NCI-H2196 treated with DMSO at 0.1 percent for 48 hours (cell line): ENCODE results near the gene DPH6.
"Not testable (repeated sequence)": the region's sequence is repeated elsewhere in the genome, so short reads cannot be mapped to it uniquely, and the experiment has no call there.

Experiments
- DNase-seq: peaks from one replicate; lab custom pipeline; 2025; ENCODE audit not compliant: unreplicated experiment; lab: John Stamatoyannopoulos, UW

The DPH6 gene

GRCh38 chr15:35441279-35441678 lies 104.7 kb downstream of the DPH6 start:
- not testable (repeated sequence) for DNase-seq

- no peak for DNase-seq
These were observed 105.7 kb downstream of the DPH6 start for GRCh38 chr15:35440265-35440664.

- no peak for DNase-seq
These were observed 106.7 kb downstream of the DPH6 start for GRCh38 chr15:35439291-35439690.

- no peak for DNase-seq
These were observed 108.8 kb downstream of the DPH6 start for GRCh38 chr15:35437157-35437556.

GRCh38 chr15:35436422-35436821 lies 109.5 kb downstream of the DPH6 start:
- no peak for DNase-seq

GRCh38 chr15:35431281-35431680 lies 114.7 kb downstream of the DPH6 start:
- no peak for DNase-seq

GRCh38 chr15:35430301-35430700 lies 115.7 kb downstream of the DPH6 start:
- DNase-seq: no peak

- no peak for DNase-seq
These were observed 118.5 kb downstream of the DPH6 start for GRCh38 chr15:35427496-35427895.

GRCh38 chr15:35427091-35427490 lies 118.9 kb downstream of the DPH6 start:
- no peak for DNase-seq

- DNase-seq: no peak
These were observed 135.2 kb downstream of the DPH6 start for GRCh38 chr15:35410775-35411174.

GRCh38 chr15:35399901-35400300 lies 146.1 kb downstream of the DPH6 start:
- no peak for DNase-seq

- no peak for DNase-seq
These were observed 148.9 kb downstream of the DPH6 start for GRCh38 chr15:35397027-35397426.

- no peak for DNase-seq
These were observed 151.5 kb downstream of the DPH6 start for GRCh38 chr15:35394416-35394815.

- DNase-seq: no peak
These were observed 152.6 kb downstream of the DPH6 start for GRCh38 chr15:35393398-35393797.

- not testable (repeated sequence) for DNase-seq
These were observed 154.5 kb downstream of the DPH6 start for GRCh38 chr15:35391408-35391984.

- no peak for DNase-seq
These were observed 162.5 kb downstream of the DPH6 start for GRCh38 chr15:35383506-35383905.

- no peak for DNase-seq
These were observed 164.6 kb downstream of the DPH6 start for GRCh38 chr15:35381328-35381727.

GRCh38 chr15:35379972-35380371 lies 166.0 kb downstream of the DPH6 start:
- no peak for DNase-seq

- DNase-seq: not testable (repeated sequence)
These were observed 167.5 kb downstream of the DPH6 start for GRCh38 chr15:35378454-35378853.

- DNase-seq: no peak
These were observed 169.3 kb downstream of the DPH6 start for GRCh38 chr15:35376707-35377106.

- no peak for DNase-seq
These were observed 171.3 kb downstream of the DPH6 start for GRCh38 chr15:35374661-35375060.

GRCh38 chr15:35362195-35362829 lies 183.7 kb downstream of the DPH6 start:
- DNase-seq: no peak

GRCh38 chr15:35358824-35359223 lies 187.1 kb downstream of the DPH6 start:
- no peak for DNase-seq
